Eye (tissue), 1 donor: ENCODE measurements around the gene B4GALNT2.
"Not testable (repeated sequence)": the region's sequence is repeated elsewhere in the genome, so short reads cannot be mapped to it uniquely, and the experiment has no call there.

Source experiments
- DNase-seq: peaks from one replicate; pipeline ENCODE4 v3.0.0-alpha.2; 2015

Gene B4GALNT2

GRCh38 chr17:49122566-49122965 is 10.0 kb upstream of the B4GALNT2 start:
- DNase-seq: no peak

- no peak for DNase-seq
These were observed 9.5 kb upstream of the B4GALNT2 start for GRCh38 chr17:49123061-49123460.

- no peak for DNase-seq
These were observed 7.1 kb upstream of the B4GALNT2 start for GRCh38 chr17:49125449-49125848.

GRCh38 chr17:49126183-49126859 is 6.2 kb upstream of the B4GALNT2 start:
- not testable (repeated sequence) for DNase-seq

GRCh38 chr17:49129359-49129950 is 3.1 kb upstream of the B4GALNT2 start:
- DNase-seq: not testable (repeated sequence)

GRCh38 chr17:49130891-49131290 is 1.7 kb upstream of the B4GALNT2 start:
- DNase-seq: no peak

GRCh38 chr17:49132317-49132698 is 261 bp upstream of the B4GALNT2 start:
- DNase-seq: no peak

GRCh38 chr17:49136335-49136734 is 3.8 kb downstream of the B4GALNT2 start:
- DNase-seq: no peak

- not testable (repeated sequence) for DNase-seq
These were observed 13.1 kb downstream of the B4GALNT2 start for GRCh38 chr17:49145654-49146053.

- DNase-seq: peak; percentile 24
These were observed 14.2 kb downstream of the B4GALNT2 start for GRCh38 chr17:49146620-49147306.

- DNase-seq: no peak
These were observed 15.6 kb downstream of the B4GALNT2 start for GRCh38 chr17:49148171-49148570.

GRCh38 chr17:49151996-49152395 is 19.4 kb downstream of the B4GALNT2 start:
- no peak for DNase-seq

GRCh38 chr17:49156256-49156655 is 23.7 kb downstream of the B4GALNT2 start:
- DNase-seq: no peak

GRCh38 chr17:49157784-49158183 is 25.2 kb downstream of the B4GALNT2 start:
- DNase-seq: no peak

- no peak for DNase-seq
These were observed 30.3 kb downstream of the B4GALNT2 start for GRCh38 chr17:49162866-49163265.

- no peak for DNase-seq
These were observed 32.6 kb downstream of the B4GALNT2 start for GRCh38 chr17:49165143-49165542.

GRCh38 chr17:49168706-49169105 is 36.1 kb downstream of the B4GALNT2 start:
- DNase-seq: no peak

GRCh38 chr17:49170216-49170615 is 37.6 kb downstream of the B4GALNT2 start:
- no peak for DNase-seq

- not testable (repeated sequence) for DNase-seq
These were observed 38.1 kb downstream of the B4GALNT2 start for GRCh38 chr17:49170711-49171110.

GRCh38 chr17:49175978-49176377 is 43.4 kb downstream of the B4GALNT2 start:
- not testable (repeated sequence) for DNase-seq

GRCh38 chr17:49180303-49180702 is 47.7 kb downstream of the B4GALNT2 start:
- DNase-seq: peak; percentile 68

- no peak for DNase-seq
These were observed 48.5 kb downstream of the B4GALNT2 start for GRCh38 chr17:49180998-49181635.

- no peak for DNase-seq
These were observed 50.8 kb downstream of the B4GALNT2 start for GRCh38 chr17:49183341-49183740.

GRCh38 chr17:49183801-49184200 is 51.2 kb downstream of the B4GALNT2 start:
- DNase-seq: no peak
